Renal pelvis (tissue), 4 donors: ENCODE results near the gene D2HGDH. TPM values are rescaled to one million over a fixed set of nuclear protein-coding genes. Genes with fewer than 3 reads are reported as not detected.
"Not testable (repeated sequence)": the region's sequence is repeated elsewhere in the genome, so short reads cannot be mapped to it uniquely, and the experiment has no call there.

ENCODE experiments used
- DNase-seq: peaks from one replicate; pipeline ENCODE4 v3.0.0-alpha.2; 2013
- polyA plus RNA-seq, 3 donors: library from polyadenylated mRNA; unstranded; fragments of 120-200 nt; gene quantifications; one replicate each; pipeline ENCODE4 v1.2.1, GENCODE V29; 2013; ENCODE audit not compliant: insufficient read length in 3 of 3

D2HGDH gene
- polyA plus RNA-seq, 3 donors = 43.0 to 81.1 (median 62.5) TPM

GRCh38 chr2:241808051-241808720 is 73.8 kb downstream of the D2HGDH start:
- no peak for DNase-seq

GRCh38 chr2:241808721-241809382 is 74.4 kb downstream of the D2HGDH start, which contains the start of gene NEU4:
Gene NEU4 (plus strand): TSS chr2:241809193. CDS start chr2:241814485, 5,292 bp downstream.
- no peak for DNase-seq

- DNase-seq = no peak
Observed at GRCh38 chr2:241809383-241810306, 75.2 kb downstream of the D2HGDH start.

- no peak for DNase-seq
Observed at GRCh38 chr2:241810307-241811200, 76.1 kb downstream of the D2HGDH start.

GRCh38 chr2:241811201-241811951 is 76.9 kb downstream of the D2HGDH start:
- no peak for DNase-seq

GRCh38 chr2:241811952-241812729 is 77.7 kb downstream of the D2HGDH start:
- no peak for DNase-seq

GRCh38 chr2:241812730-241813643 is 78.6 kb downstream of the D2HGDH start:
- DNase-seq = no peak

- no peak for DNase-seq
Observed at GRCh38 chr2:241813644-241814392, 79.4 kb downstream of the D2HGDH start.

- no peak for DNase-seq
Observed at GRCh38 chr2:241814393-241814642, 79.9 kb downstream of the D2HGDH start.

GRCh38 chr2:241814643-241815476 is 80.4 kb downstream of the D2HGDH start:
- DNase-seq = no peak

- no peak for DNase-seq
Observed at GRCh38 chr2:241815477-241816430, 81.3 kb downstream of the D2HGDH start.

GRCh38 chr2:241816431-241817121 is 82.1 kb downstream of the D2HGDH start:
- DNase-seq = no peak

- DNase-seq = no peak
Observed at GRCh38 chr2:241817126-241817820, 82.8 kb downstream of the D2HGDH start.

GRCh38 chr2:241817821-241818215 is 83.4 kb downstream of the D2HGDH start:
- not testable (repeated sequence) for DNase-seq
